Neutrophil (primary cell): ENCODE measurements around the gene SNX1.

Experiments
- H3K27ac ChIP-seq: fragments of 200-600 bp; sonication (generic); 2 replicates; pipeline ENCODE4 v1.5.1; 2016; ENCODE audit warnings: mild to moderate bottlenecking, moderate library complexity
- H3K27me3 ChIP-seq: fragments of 200-600 bp; sonication (generic); 2 replicates; pipeline ENCODE4 v1.6.0; 2016; ENCODE audit warnings: mild to moderate bottlenecking
- H3K36me3 ChIP-seq: fragments of 200-600 bp; sonication (generic); 2 replicates; pipeline ENCODE4 v1.5.1; 2017
- H3K4me1 ChIP-seq, 2 experiments: fragments of 200-600 bp in 1 of 2; sonication (generic) in 1 of 2; 1 replicate in 1 of 2; 2 replicates in 1 of 2; pipeline versions ENCODE4 v1.5.1 to v1.6.1; 2013 to 2016; ENCODE audit warnings: low read depth in 1 of 2, low read length in 1 of 2, mild to moderate bottlenecking in 1 of 2, moderate library complexity in 1 of 2; ENCODE audit not compliant: control insufficient read depth in 1 of 2, insufficient read depth in 1 of 2
- H3K4me3 ChIP-seq, 2 experiments: fragments of 200-600 bp in 1 of 2; sonication (generic) in 1 of 2; 1 replicate in 1 of 2; 2 replicates in 1 of 2; pipeline ENCODE4 v1.5.1; 2013 to 2016; ENCODE audit warnings: low read depth in 1 of 2, low read length in 1 of 2, mild to moderate bottlenecking in 1 of 2, moderate library complexity in 1 of 2
- H3K9me3 ChIP-seq: fragments of 200-600 bp; sonication (generic); 2 replicates; pipeline ENCODE4 v1.5.1; 2016
- TF ChIP-seq, protein P1 (sequence below): fragments of 200-600 bp; sonication (generic); IDR thresholded peaks from 2 replicates; pipeline ENCODE4 v1.5.1; 2016; ENCODE audit warnings: antibody characterized with exemption

SNX1 gene, protein sequence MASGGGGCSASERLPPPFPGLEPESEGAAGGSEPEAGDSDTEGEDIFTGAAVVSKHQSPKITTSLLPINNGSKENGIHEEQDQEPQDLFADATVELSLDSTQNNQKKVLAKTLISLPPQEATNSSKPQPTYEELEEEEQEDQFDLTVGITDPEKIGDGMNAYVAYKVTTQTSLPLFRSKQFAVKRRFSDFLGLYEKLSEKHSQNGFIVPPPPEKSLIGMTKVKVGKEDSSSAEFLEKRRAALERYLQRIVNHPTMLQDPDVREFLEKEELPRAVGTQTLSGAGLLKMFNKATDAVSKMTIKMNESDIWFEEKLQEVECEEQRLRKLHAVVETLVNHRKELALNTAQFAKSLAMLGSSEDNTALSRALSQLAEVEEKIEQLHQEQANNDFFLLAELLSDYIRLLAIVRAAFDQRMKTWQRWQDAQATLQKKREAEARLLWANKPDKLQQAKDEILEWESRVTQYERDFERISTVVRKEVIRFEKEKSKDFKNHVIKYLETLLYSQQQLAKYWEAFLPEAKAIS

DNA sequence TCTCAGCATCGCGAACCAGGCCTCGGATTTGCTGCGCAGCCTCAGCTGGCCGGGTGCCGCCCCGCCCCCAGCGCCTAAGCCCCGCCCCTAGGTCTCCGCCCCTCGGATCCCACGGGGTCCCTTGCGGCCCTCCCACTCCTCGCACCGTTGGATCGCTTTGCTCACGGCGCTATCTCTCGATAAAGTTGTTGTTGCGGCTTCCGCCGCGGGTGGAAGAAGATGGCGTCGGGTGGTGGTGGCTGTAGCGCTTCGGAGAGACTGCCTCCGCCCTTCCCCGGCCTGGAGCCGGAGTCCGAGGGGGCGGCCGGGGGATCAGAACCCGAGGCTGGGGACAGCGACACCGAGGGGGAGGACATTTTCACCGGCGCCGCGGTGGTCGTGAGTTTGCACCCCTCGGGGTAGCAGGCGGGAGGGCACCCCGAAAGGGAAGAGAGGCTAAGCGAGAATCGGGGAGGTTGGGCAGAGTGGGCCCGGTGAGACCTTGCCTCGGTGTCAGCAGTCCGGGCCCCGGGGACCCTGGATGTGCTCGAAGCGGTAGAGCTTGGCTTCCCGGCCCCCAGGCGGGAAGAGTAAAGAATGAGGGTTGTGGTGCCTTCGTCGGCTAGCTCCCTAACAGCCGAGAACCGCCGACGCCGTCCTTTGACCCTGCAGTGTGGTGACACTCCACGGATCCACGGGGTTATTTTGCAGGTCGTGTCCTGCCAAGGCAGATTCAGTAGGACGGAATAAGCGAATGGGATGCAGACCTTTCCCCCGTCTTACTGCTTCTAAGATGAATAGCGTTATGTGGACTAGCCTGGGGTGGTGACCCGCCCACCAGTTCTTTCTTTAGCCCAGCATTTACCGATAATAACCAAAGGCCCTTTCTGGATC, at the start of gene SNX1:
Gene SNX1, plus strand, starts transcription at position 188 of the 873 bp plus-strand sequence. Its CDS starts 32 bp downstream, at position 220.
- Histone ChIP-seq H3K9me3 (no peaks in the 10 kb centered on the region), H3K27ac (peak within 1 kb of the TSS; percentile 95), H3K4me3 (peak within 1 kb of the TSS; percentile 88 to 95), H3K4me1 (peaks cover 66 to 67% of the 10 kb centered on the region in 2 experiments), H3K36me3 (no peaks in the 10 kb centered on the region), H3K27me3 (no peaks in the 10 kb centered on the region)
- TF ChIP-seq, protein P1, sequence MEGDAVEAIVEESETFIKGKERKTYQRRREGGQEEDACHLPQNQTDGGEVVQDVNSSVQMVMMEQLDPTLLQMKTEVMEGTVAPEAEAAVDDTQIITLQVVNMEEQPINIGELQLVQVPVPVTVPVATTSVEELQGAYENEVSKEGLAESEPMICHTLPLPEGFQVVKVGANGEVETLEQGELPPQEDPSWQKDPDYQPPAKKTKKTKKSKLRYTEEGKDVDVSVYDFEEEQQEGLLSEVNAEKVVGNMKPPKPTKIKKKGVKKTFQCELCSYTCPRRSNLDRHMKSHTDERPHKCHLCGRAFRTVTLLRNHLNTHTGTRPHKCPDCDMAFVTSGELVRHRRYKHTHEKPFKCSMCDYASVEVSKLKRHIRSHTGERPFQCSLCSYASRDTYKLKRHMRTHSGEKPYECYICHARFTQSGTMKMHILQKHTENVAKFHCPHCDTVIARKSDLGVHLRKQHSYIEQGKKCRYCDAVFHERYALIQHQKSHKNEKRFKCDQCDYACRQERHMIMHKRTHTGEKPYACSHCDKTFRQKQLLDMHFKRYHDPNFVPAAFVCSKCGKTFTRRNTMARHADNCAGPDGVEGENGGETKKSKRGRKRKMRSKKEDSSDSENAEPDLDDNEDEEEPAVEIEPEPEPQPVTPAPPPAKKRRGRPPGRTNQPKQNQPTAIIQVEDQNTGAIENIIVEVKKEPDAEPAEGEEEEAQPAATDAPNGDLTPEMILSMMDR: peak; percentile 39

DNA sequence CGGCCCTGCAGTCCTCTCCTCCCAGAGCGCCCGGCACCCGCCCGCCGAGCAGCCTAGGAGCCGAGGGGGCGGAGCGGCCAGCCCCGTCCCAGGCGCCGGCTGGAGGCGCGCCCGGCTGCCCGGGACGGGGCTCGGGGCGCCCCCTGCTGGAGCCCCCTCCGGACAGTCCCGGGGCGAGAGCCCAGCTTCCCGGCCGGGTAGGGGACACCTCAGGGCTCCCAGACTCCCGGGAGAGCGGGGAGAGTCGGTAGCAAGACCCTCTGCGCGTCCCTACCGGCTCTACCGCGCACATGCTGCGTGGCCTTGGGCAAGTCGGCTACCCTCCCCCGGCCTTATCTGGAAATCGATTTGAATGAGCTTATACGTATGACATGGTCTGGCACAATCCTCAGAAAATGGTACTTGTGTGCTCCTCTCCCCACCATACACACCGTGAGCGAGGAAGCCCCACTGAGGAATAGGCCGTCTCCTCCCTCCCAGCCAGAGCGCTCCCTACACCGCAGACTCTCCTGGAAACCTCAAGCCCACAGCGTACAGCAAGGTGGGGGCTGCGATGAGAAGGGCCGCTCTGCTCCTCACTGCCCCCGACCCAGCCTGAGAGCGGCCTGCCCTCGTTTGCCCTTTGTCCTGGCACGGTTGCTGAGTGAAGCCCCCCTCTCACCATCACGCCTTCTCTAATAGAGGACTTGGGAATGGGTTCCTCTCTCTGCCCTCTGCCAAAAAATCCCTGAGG, 49.2 kb upstream of the SNX1 start, which contains the start of gene DAPK2:
Gene DAPK2, minus strand, starts transcription at position 65 of the 733 bp plus-strand sequence. CDS start 6,224 bp downstream, outside the sequence.
- peaks cover 4% of the 10 kb centered on the region for H3K36me3 ChIP-seq
- peak within 1 kb of the TSS; percentile 76 to 81 for H3K4me3 ChIP-seq
- H3K27ac ChIP-seq: peak within 1 kb of the TSS; percentile 92
- H3K27me3 ChIP-seq: no peaks in the 10 kb centered on the region
- H3K9me3 ChIP-seq: no peaks in the 10 kb centered on the region
- TF ChIP-seq, protein P1: peak; percentile 74
- peaks cover 81 to 86% of the 10 kb centered on the region in 2 experiments for H3K4me1 ChIP-seq

DNA sequence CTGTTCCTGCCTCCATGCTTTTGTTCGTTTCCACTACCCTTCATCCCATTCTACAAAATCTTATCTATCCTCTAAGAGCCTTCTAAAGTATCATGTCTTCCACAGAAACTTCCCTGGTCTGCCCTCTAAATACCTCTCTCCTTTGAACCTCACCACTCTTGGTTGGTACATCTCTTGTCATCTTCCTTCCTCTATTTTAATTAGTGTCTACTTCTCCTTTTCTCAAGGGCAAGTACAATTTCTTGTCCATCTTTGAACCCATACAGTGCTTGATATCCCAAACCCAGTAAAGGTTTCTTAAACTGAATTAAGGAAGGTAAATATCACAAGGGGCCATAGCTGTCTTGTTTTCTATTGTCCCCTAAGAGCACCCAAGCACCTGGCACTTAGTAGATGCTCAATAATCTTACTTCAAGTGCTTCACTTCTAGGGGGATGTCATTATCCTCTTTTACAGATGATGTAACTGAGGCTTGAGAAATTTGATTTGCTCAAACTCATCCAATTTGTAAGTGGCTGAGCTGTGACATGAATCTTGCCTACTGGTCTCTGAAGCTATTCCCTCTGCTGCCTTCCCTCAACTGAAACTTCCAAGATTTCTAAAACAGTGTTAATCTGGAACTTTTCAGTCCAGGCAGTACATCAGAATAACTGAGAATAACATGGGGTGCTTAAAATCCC, 46.9 kb upstream of the SNX1 start:
- Histone ChIP-seq H3K4me3 (peak overlapping the region; percentile 26 to 37), H3K36me3 (no peaks in the 10 kb centered on the region), H3K27ac (peak overlapping the region; percentile 92), H3K4me1 (peaks cover 75 to 82% of the 10 kb centered on the region in 2 experiments), H3K27me3 (no peaks in the 10 kb centered on the region), H3K9me3 (no peaks in the 10 kb centered on the region)
- TF ChIP-seq, protein P1: no peak

DNA sequence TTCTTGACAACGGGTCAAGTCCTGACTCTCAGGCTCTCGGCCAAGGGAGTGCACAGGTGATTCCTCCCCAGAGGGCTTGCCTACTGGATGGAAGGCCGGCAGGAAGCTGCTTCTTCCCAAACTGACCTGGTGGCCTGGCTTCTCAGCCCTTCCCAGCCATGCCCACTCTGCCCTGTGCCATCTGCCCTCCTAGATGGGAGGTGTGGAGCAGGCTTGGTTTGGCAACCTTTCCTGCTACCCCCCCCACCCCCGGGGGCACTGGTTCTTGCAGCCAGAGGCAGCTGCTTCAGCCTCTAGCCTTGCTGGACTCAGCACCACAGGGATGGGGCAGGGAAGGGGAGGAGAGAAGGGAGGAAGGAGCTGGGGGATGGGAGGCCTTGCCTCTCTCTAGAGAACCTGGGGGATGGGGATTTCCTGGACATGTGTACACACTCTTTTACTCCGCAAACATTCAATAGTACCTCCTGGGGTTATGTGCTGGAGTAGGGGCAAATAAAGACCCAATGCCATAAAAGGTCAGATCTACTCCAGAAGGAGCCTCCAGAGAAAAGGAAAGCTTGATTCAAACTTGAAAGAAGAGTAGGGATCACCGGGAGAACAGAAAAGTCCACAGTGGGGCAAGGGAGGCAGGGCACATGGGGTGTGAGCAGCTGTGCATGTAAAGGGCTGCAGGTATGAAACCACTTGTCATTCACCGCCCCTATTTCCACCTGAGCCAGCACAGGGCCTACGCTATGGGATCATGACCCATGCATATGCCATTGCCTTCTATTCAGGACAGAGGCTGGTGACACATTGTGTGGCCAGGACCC, 45.3 kb upstream of the SNX1 start:
- Histone ChIP-seq H3K4me1 (peaks cover 59 to 66% of the 10 kb centered on the region in 2 experiments), H3K4me3 (peak overlapping the region in 1 of 2 experiments; percentile 33), H3K36me3 (no peaks in the 10 kb centered on the region), H3K27ac (peak overlapping the region; percentile 92), H3K9me3 (no peaks in the 10 kb centered on the region), H3K27me3 (no peaks in the 10 kb centered on the region)
- TF ChIP-seq, protein P1: no peak
